GM19397 (cell line): ENCODE data around the gene PPEF1.
"Not testable (repeated sequence)": the region's sequence is repeated elsewhere in the genome, so short reads cannot be mapped to it uniquely, and the experiment has no call there.

Experiments
- ATAC-seq: cut with Tn5 transposase; IDR thresholded peaks from one replicate; pipeline ENCODE4 v1.9.1; 2021; ENCODE audit warnings: mild to moderate bottlenecking, moderate library complexity; ENCODE audit not compliant: unreplicated experiment

Gene PPEF1

DNA sequence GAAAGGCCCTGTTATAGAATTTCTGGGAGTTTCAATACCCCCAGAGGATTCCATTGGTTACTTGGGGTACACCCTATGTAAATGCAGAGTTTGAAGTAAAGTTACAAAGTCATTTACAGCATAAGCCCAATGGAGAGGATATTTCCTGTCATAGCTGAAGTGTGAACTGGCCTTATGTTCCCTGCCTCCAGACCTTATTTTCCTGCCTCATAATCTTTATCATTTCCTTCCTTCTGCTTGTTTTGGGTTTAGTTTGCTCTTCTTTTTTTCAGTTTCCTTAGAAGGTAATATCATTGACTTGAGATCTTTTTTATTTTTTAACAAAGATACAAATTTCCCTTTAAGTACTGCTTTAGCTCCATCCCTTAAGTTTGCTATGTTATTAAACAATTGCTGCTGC, 85.4 kb downstream of the PPEF1 start:
- ATAC-seq = no peak

- ATAC-seq = no peak
Observed at GRCh38 chrX:18793601-18794089, 86.2 kb downstream of the PPEF1 start.

- ATAC-seq = no peak
Observed at GRCh38 chrX:18797141-18797540, 89.7 kb downstream of the PPEF1 start.

GRCh38 chrX:18799911-18800310, 92.5 kb downstream of the PPEF1 start:
- ATAC-seq = no peak

- no peak for ATAC-seq
Observed at GRCh38 chrX:18809641-18810040, 102.2 kb downstream of the PPEF1 start.

GRCh38 chrX:18810416-18810815, 103.0 kb downstream of the PPEF1 start:
- ATAC-seq = no peak

GRCh38 chrX:18825375-18825774, 117.9 kb downstream of the PPEF1 start:
- no peak for ATAC-seq

DNA sequence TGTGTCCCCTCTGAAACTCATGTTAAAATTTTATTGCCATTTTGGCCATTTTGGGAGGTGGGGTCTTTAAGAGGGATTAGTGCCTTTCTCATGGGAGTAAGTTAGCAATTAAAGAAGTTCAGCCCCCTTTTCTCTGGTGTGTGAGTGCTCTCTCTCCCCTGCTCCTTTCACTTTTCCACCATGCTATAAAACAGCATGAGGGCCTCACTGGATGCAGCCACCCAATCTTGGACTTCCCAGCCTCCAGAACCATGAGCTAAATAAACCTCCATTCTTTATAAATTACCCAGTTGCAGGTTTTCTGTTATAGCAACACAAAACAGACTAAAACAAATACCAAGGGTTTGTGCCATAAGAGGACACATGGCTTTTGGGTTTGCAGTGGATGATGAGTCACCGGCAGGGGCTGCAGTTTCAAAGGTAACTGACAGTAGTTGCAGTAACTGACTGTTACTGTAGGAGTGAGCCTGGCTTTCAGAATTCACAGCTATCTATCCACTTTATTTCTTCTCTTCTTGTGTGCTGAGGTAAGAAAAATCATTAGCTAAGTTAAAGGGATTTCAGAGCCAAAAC, 121.5 kb downstream of the PPEF1 start:
- no peak for ATAC-seq

DNA sequence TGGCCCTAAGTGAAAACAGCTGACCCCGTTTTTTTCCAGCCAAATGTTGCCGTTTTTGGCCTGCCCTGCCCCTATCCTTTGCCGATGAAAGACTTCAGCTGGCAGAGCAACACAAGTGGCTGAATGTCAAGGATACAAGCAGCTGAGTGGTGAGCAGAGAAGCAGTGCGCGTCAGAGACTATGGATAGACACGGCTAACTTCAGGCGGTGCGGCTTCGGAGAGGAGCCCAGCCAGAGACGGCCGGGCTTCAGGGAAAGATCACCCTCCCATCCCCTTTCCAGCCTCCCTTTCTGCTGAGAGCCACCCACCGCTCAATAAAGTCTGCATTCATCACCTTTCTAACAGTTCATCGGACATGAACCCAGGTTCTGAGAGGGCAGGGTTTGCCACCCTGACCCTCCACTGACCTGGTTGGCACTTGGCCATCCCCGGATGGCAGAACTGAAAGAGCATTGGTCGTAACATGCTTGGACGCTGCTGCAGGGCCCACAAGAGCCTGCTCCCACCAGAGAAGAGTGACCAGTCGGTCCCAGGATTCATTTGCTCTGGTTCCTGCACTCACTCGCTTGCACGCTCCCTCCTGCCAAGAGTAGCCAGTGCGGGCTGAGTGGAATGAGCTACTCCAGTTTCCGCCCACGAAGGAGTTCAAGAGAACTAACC, 125.8 kb downstream of the PPEF1 start:
- no peak for ATAC-seq

DNA sequence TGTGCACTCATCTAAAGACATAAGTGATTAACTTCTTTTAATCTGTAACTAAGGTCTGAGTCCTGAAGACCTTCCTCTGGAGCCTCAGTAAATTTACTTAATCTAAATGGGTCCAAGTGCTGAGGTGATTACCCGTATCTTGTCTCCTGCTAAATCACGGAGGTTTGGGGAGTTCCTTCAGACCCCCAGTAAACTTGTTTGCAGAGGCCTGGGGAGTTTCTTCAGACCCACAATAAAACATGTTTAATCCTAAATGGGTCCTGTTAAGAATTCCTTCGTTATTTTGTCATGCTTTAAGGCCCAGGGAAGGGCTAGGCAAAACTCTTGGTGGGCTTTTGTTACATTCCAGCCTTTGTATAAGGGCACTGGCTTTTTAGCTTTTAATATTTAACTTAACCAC, 140.5 kb downstream of the PPEF1 start:
- not testable (repeated sequence) for ATAC-seq

DNA sequence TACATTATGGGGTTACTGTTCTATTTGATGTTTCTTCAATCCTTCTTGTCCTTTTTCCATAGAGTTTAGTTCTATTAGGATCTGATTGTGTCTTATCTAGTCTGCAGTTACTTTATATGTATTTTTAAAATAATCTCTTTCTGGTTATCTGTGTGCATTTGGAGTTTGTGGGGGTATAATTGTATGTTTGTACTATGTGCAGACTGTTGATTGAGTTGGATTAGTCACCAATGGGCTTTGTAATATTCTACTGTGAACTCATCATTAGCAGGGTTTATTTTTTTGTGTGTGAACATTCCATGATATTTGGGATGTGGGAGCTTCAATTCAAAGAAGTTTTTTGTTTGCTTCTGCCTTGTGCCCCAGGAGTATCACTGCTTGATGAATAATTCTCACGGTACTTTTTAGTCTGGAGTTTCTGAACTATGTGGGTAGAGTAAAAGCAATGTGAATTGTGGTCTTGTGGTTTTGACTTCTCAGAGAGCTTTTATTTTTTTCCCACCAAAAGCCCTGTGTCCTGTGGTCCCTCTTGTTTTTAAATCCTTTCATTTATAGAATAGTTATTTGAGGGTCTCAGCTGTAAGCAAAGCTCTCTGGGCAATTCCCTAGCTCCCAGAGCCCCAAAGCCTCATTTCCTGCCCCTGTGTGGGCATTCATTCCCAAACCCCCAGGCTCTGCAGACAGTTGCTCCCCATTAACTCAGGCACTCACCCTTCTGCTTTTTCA, 148.6 kb downstream of the PPEF1 start:
- peak; percentile 79 for ATAC-seq

DNA sequence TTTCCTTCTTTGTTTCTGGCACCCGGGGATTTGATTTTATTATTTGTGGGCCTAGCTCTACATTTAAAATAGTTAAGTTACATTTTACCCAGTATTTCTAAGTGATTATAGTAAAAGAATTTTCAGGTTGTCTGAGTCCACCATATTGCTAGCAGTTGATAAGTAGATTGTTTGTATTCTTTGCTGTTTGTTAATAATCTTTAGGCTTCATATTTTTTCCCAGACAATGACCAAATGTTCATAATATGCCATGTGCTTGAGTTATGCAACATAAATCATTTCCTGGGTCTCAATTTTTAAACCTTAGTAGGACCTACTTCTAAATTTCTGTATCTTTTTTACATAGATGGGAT, 149.2 kb downstream of the PPEF1 start:
- no peak for ATAC-seq

DNA sequence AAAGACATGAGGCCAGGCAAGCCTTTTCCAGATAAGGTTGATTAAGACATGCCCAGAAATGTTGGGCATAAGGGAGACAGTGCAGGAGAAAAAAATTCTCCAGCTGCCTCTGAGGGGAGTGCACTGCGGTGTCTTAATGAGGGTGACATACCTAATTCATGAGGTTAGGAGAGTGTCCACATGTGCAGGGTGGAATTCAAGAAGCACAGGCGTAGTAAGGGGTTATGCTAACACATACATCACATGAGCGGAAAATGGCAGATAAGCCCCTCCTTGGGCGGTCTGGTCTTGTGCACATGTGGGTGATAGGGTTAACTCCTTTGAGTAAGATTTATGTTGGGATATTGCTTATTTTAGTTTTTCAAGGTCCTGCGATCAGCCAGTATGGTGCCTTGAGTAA, 154.1 kb downstream of the PPEF1 start:
- ATAC-seq = no peak

GRCh38 chrX:18864390-18864920, 157.0 kb downstream of the PPEF1 start:
- ATAC-seq = no peak

GRCh38 chrX:18871161-18871890, 163.9 kb downstream of the PPEF1 start:
- no peak for ATAC-seq

- no peak for ATAC-seq
Observed at GRCh38 chrX:18871970-18872369, 164.5 kb downstream of the PPEF1 start.

DNA sequence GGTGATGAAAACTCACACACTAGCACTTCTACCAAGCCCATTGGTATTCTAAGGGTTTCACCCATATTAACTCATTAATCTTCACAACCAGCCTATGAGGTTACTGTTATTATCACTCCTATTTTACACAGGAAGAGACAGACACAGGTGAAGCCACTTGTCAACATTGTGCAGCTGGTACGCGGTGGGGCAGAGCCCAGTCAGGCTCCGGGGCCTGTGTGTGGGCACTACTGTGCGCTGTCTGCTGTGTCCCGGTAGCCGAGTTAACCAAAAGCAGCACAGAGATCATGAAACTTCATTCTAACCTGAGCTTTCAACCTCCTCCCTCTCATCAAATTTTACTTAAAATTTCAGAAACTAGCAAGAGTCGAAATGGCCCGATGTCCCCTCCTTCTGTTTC, 165.2 kb downstream of the PPEF1 start:
- ATAC-seq = no peak

GRCh38 chrX:18873189-18873791, 165.8 kb downstream of the PPEF1 start:
- ATAC-seq = no peak

DNA sequence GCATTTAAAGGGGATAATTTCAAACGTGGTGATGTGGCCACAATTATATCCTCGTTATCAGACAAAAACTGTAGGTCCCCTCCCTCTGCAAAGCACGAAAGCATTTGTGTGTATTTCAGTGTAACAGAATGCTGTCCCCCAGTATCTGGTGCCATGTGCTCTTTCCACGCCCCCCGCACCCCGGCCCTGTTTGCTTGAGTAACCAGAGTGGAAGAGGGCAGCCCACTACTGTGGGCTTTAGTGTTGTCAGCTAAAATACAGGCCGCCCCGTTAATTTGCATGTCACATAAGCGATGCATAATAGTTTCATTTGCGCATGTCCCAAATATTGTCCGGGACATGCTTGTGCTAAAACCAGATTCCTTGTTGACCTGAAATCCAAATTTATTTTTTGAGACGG, 166.4 kb downstream of the PPEF1 start:
- no peak for ATAC-seq

GRCh38 chrX:18874560-18875255, 167.3 kb downstream of the PPEF1 start:
- ATAC-seq = no peak
